Activated CD4-positive, alpha-beta memory T cell treated with anti-CD3 and anti-CD28 coated beads for 36 hours (primary cell): Measurements from ENCODE around the gene RASAL3. TPM values are rescaled to one million over a fixed set of nuclear protein-coding genes. Genes with fewer than 3 reads are reported as not detected.

ENCODE experiments used
- CTCF ChIA-PET: fragments of 350-600 bp; sonication (Branson Sonifier 250); formaldehyde crosslinking; loops from one replicate; lab custom pipeline; 2021; ENCODE audit warnings: antibody characterized with exemption, inconsistent platforms; lab: Charles Lee
- POLR2A ChIA-PET: fragments of 350-600 bp; sonication (Branson Sonifier 250); formaldehyde crosslinking; loops from one replicate; lab custom pipeline; 2021; ENCODE audit warnings: antibody characterized with exemption; lab: Charles Lee
- DNase-seq: peaks from one replicate; pipeline ENCODE4 v3.0.0-alpha.2; 2020
- H3K27ac Mint-ChIP-seq: one replicate; pipeline ENCODE4 v1.8.0; 2021; ENCODE audit warnings: mixed read lengths
- H3K27me3 Mint-ChIP-seq: one replicate; pipeline ENCODE4 v1.8.0; 2021; ENCODE audit warnings: mixed read lengths
- H3K36me3 Mint-ChIP-seq: one replicate; pipeline ENCODE4 v1.8.0; 2021; ENCODE audit warnings: mixed read lengths
- H3K4me1 Mint-ChIP-seq: one replicate; pipeline ENCODE4 v1.8.0; 2021; ENCODE audit warnings: low read depth, mixed read lengths
- H3K4me3 Mint-ChIP-seq: one replicate; pipeline ENCODE4 v1.8.0; 2021; ENCODE audit warnings: mild to moderate bottlenecking, mixed read lengths
- H3K9me3 Mint-ChIP-seq: one replicate; pipeline ENCODE4 v1.8.0; 2021; ENCODE audit warnings: mixed read lengths
- intact Hi-C: fragments of 100-400 bp; cut with micrococcal nuclease; formaldehyde crosslinking; loops from one replicate; pipeline ENCODE4 v1.15.1; 2023
- total RNA-seq, 2 experiments: library from RNA; stranded (reverse); gene quantifications; one replicate each; pipeline ENCODE4 v1.2.3, GENCODE V29; 2021

RASAL3 gene
- total RNA-seq, 2 experiments from 2014 or later, result 125 to 130 TPM

DNA sequence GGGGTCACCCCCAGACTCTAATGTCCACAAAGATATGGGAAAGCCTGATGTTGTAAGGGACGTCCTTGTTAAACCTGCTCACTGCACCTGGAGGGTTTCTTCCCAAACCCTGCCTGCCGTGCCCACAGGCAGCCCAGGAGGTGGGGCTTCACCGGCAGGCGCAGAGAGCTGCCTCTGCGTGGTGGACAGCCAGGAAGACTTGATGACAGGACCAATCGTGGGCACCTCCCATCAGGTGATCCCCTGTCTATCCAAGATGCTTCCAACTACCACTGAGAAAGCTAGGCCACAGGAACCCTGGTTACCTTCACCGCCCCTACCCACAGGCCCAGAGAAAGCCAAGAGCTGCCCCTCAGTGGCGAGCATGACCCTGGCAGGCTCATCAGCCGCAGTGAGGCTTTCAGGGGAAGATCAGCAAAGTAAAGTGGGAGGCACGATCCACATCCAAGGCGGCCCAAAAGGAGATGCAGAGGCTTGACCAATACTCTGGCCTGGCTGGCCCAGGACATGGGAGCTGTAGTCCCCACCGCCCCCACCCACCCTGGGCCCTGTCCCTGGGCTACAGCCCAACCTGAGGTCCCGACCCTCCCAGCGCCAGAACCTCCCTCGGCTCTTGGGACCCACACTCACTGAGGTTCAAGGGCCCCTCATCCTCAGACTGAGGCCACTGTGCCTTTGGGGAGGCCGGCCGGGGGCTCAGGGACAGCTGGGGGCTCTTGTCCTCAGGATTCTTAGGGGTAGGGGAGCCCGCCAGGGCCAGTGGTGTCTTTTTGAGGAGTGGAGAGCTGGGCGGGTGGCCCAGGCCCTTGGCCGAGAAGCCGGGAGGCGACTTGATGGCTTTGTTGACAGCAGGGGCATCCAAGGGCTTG, 35.2 kb downstream of the RASAL3 start:
- ChIA-PET CTCF (interaction anchor here (4.0 kb wide), 1 partner anchor 10 kb away, joined by 24 read pairs; the partner anchor contains the start of gene AKAP8L), POLR2A (no interaction called here)
- Mint-ChIP-seq H3K27ac (no peak overlapping the region), H3K27me3 (no peaks in the 10 kb centered on the region), H3K9me3 (no peaks in the 10 kb centered on the region), H3K4me1 (peaks cover 35% of the 10 kb centered on the region), H3K36me3 (peaks cover 27% of the 10 kb centered on the region), H3K4me3 (no peak overlapping the region)
- DNase-seq, result no peak
- intact Hi-C loops, result no loop called here

- Mint-ChIP-seq H3K36me3 (peaks cover 35% of the 10 kb centered on the region), H3K4me1 (peaks cover 29% of the 10 kb centered on the region), H3K27me3 (no peaks in the 10 kb centered on the region), H3K9me3 (peaks cover 4% of the 10 kb centered on the region), H3K4me3 (no peak overlapping the region), H3K27ac (no peak overlapping the region)
- DNase-seq, result no peak
- intact Hi-C loops, result no loop called here
- CTCF ChIA-PET, result interaction anchor here (4.0 kb wide), 1 partner anchor 8 kb away, joined by 24 read pairs; the partner anchor contains the start of gene AKAP8L
- POLR2A ChIA-PET, result no interaction called here
Observed at GRCh38 chr19:15427991-15428471, 36.3 kb downstream of the RASAL3 start.

DNA sequence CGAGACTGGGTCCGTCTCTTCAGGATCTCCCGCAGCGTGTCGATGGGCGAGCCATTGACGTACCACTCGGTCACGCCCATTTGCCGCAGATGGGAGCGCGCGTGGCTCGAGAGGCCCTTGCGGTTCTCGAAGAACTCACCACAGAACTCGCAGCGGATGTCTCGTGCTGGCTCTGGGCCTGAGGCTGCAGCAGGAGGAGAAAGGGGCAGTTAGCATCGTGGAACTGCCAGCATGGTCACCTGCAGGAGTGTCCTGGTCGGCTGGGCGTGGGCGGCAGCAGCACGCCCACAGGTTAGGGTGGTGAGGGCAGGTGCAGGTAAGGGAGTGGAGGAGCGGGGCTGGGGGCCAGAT, 37.0 kb downstream of the RASAL3 start:
- peaks cover 4% of the 10 kb centered on the region for H3K9me3 Mint-ChIP-seq
- POLR2A ChIA-PET, result no interaction called here

GRCh38 chr19:15426485-15427349, 37.6 kb downstream of the RASAL3 start:
- Mint-ChIP-seq H3K9me3 (peaks cover 4% of the 10 kb centered on the region), H3K4me3 (no peak overlapping the region), H3K27ac (no peak overlapping the region), H3K4me1 (peaks cover 25% of the 10 kb centered on the region), H3K27me3 (no peaks in the 10 kb centered on the region), H3K36me3 (peaks cover 42% of the 10 kb centered on the region)
- CTCF ChIA-PET, result no interaction called here
- no peak for DNase-seq
- intact Hi-C loops, result no loop called here
- POLR2A ChIA-PET, result no interaction called here

More for the DNA sequence above, 37.0 kb downstream of the RASAL3 start:
- Mint-ChIP-seq H3K4me3 (no peak overlapping the region), H3K27ac (no peak overlapping the region), H3K27me3 (no peaks in the 10 kb centered on the region), H3K36me3 (peaks cover 43% of the 10 kb centered on the region), H3K4me1 (peaks cover 27% of the 10 kb centered on the region)
- intact Hi-C loops, result no loop called here
- DNase-seq, result no peak
- CTCF ChIA-PET, result no interaction called here

- Mint-ChIP-seq H3K4me3 (no peak overlapping the region), H3K9me3 (peaks cover 4% of the 10 kb centered on the region), H3K36me3 (peaks cover 40% of the 10 kb centered on the region), H3K27ac (no peak overlapping the region), H3K27me3 (no peaks in the 10 kb centered on the region), H3K4me1 (peaks cover 12% of the 10 kb centered on the region)
- CTCF ChIA-PET, result no interaction called here
- DNase-seq, result no peak
- intact Hi-C loops, result no loop called here
- POLR2A ChIA-PET, result interaction anchor here (1.1 kb wide), 1 partner anchor 46 kb away, joined by 4 read pairs; the partner anchor contains the start of gene AKAP8
Observed at GRCh38 chr19:15425321-15425950, 38.9 kb downstream of the RASAL3 start.

DNA sequence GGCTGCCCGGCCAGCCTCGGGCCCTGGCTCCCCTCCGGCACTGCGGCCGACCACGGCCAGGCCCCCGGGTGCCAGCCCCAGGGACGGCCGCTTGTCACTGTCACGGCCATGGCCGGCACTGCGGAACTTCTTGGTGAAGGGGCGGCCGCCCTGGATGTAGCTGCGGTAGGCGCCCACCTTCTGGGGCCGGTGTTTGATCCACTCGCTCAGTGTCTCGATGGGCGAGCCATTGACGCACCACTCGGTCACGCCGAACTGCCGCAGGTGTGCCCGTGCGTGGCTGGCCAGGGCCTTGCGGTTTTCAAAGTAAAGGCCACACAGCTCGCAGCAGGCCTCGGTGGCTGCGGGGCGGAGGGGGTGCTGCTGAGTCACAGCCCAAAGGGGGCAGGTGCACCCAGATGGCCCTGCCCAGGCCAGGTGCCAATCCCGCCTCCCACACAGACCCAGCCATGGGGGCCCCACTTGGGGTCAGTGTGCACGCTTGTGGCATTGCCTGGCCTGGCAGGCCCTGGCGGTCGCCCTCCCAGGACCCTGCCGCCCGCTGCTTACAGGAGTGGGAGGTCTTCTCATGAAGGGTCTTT, 39.6 kb downstream of the RASAL3 start:
- POLR2A ChIA-PET, result interaction anchor here (0.7 to 1.1 kb wide), 2 partner anchors 46 to 131 kb away, joined by 4 to 5 read pairs; partner anchors contain the start of gene AKAP8
- peaks cover 11% of the 10 kb centered on the region for H3K4me1 Mint-ChIP-seq
- H3K27ac Mint-ChIP-seq, result no peak overlapping the region
- intact Hi-C loops, result no loop called here
- peaks cover 4% of the 10 kb centered on the region for H3K9me3 Mint-ChIP-seq
- DNase-seq, result no peak
- H3K4me3 Mint-ChIP-seq, result no peak overlapping the region
- CTCF ChIA-PET, result no interaction called here
- peaks cover 40% of the 10 kb centered on the region for H3K36me3 Mint-ChIP-seq
- no peaks in the 10 kb centered on the region for H3K27me3 Mint-ChIP-seq

DNA sequence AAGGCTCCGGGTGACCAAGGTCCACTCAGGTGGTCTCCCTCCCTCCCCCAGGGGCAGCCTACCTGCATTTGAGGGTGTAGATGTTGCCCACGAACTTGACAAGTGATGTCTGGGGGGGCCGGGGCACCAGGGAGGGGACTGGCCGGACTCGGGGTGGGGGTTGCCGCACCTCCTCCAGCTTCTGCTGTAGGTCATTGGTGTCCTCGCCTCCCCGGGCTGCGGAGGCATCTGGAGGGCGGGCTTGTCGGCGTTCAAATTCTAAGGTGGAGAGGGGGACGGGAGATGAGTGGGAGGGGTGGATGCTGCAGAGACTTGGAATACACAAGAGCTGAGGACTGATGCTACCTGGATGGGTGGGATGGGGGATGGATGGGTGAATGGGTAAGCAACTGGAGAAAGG, 40.2 kb downstream of the RASAL3 start:
- H3K4me3 Mint-ChIP-seq, result no peak overlapping the region
- H3K4me1 Mint-ChIP-seq, result peaks cover 17% of the 10 kb centered on the region
- no peaks in the 10 kb centered on the region for H3K27me3 Mint-ChIP-seq
- no peak overlapping the region for H3K27ac Mint-ChIP-seq
- ChIA-PET POLR2A (interaction anchor here (0.7 kb wide), 1 partner anchor 132 kb away, joined by 5 read pairs; no protein-coding TSS in a partner anchor), CTCF (no interaction called here)
- peaks cover 4% of the 10 kb centered on the region for H3K9me3 Mint-ChIP-seq
- peaks cover 40% of the 10 kb centered on the region for H3K36me3 Mint-ChIP-seq
- intact Hi-C loops, result no loop called here
- DNase-seq, result no peak

DNA sequence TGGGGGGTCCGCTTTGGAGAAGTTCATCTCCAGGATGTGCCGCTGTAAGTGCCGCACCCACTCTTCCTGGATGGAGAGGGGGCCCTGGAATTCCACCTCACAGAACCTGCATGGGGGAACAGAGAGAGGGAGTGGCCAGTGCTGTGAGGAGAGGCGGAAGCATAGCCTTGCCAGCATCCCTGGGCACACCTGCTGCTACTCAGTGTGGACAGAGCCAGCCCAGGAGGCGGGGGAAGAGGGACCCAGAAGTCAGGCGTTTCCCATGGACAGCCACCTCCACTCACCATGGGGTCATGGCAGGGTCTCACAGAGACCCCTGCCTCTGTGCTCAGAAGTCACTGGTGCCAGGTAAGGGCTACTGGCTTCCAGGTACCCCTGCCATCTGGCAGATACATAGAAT, 41.2 kb downstream of the RASAL3 start:
- Mint-ChIP-seq H3K4me3 (no peak overlapping the region), H3K9me3 (peaks cover 4% of the 10 kb centered on the region), H3K27ac (no peak overlapping the region), H3K4me1 (peaks cover 18% of the 10 kb centered on the region), H3K36me3 (peaks cover 41% of the 10 kb centered on the region), H3K27me3 (no peaks in the 10 kb centered on the region)
- POLR2A ChIA-PET, result no interaction called here
- intact Hi-C loops, result no loop called here
- CTCF ChIA-PET, result no interaction called here
- DNase-seq, result no peak

- Mint-ChIP-seq H3K4me3 (no peak overlapping the region), H3K27ac (no peak overlapping the region), H3K4me1 (peaks cover 23% of the 10 kb centered on the region), H3K27me3 (no peaks in the 10 kb centered on the region), H3K36me3 (peaks cover 40% of the 10 kb centered on the region), H3K9me3 (peaks cover 4% of the 10 kb centered on the region)
- no peak for DNase-seq
- intact Hi-C loops, result no loop called here
- ChIA-PET CTCF (interaction anchor here (1.8 to 7.4 kb wide), 2 partner anchors 44 to 133 kb away, joined by 7 to 225 read pairs; no protein-coding TSS in a partner anchor), POLR2A (no interaction called here)
Observed at GRCh38 chr19:15422296-15423075, 41.9 kb downstream of the RASAL3 start.

- H3K4me1 Mint-ChIP-seq, result peaks cover 27% of the 10 kb centered on the region
- CTCF ChIA-PET, result interaction anchor here (1.3 to 7.4 kb wide), 3 partner anchors 42 to 134 kb away, joined by 4 to 225 read pairs (median 7); no protein-coding TSS in a partner anchor
- H3K27ac Mint-ChIP-seq, result no peak overlapping the region
- no peaks in the 10 kb centered on the region for H3K27me3 Mint-ChIP-seq
- H3K4me3 Mint-ChIP-seq, result no peak overlapping the region
- H3K36me3 Mint-ChIP-seq, result peaks cover 35% of the 10 kb centered on the region
- intact Hi-C loops, result no loop called here
- H3K9me3 Mint-ChIP-seq, result peaks cover 4% of the 10 kb centered on the region
- POLR2A ChIA-PET, result no interaction called here
- no peak for DNase-seq
Observed at GRCh38 chr19:15421721-15422260, 42.6 kb downstream of the RASAL3 start.
